Measurements from ENCODE around the gene RHOC.
A peak's percentile ranks its signal among the peaks of the same experiment; 100 is the strongest.
"Not testable (repeated sequence)": the region's sequence is repeated elsewhere in the genome, so short reads cannot be mapped to it uniquely, and the experiment has no call there.

RHOC gene

GRCh38 chr1:112722601-112723510, 15.9 kb upstream of the RHOC start:
- no peak for DNase-seq (ENCODE audit: low spot score)
- in situ Hi-C loops (cut with MboI; ENCODE audit: low sequenced_read_pairs, unreplicated experiment), result loop anchor here (25.0 kb wide), 1 partner anchor 314 kb away; no protein-coding TSS in a partner anchor
- TF ChIP-seq CTCF (IDR thresholded peaks at IDR 0.05; ENCODE audit: borderline replicate concordance, control extremely low read depth, extremely low read depth, insufficient read depth, missing control alignments), result no peak

GRCh38 chr1:112721966-112722524, 15.1 kb upstream of the RHOC start:
- no peak for DNase-seq (ENCODE audit: low spot score)
- no peak for TF ChIP-seq CTCF (IDR thresholded peaks at IDR 0.05; ENCODE audit: borderline replicate concordance, control extremely low read depth, extremely low read depth, insufficient read depth, missing control alignments)
- in situ Hi-C loops (cut with MboI; ENCODE audit: low sequenced_read_pairs, unreplicated experiment), result loop anchor here (25.0 kb wide), 1 partner anchor 315 kb away; no protein-coding TSS in a partner anchor

- in situ Hi-C loops (cut with MboI; ENCODE audit: low sequenced_read_pairs, unreplicated experiment), result loop anchor here (25.0 kb wide), 1 partner anchor 316 kb away; no protein-coding TSS in a partner anchor
- not testable (repeated sequence) for DNase-seq (ENCODE audit: low spot score)
Measured at GRCh38 chr1:112721294-112721693, 14.4 kb upstream of the RHOC start.

- no peak for TF ChIP-seq CTCF (IDR thresholded peaks at IDR 0.05; ENCODE audit: borderline replicate concordance, control extremely low read depth, extremely low read depth, insufficient read depth, missing control alignments)
- in situ Hi-C loops (cut with MboI; ENCODE audit: low sequenced_read_pairs, unreplicated experiment), result loop anchor here (25.0 kb wide), 1 partner anchor 317 kb away; no protein-coding TSS in a partner anchor
- no peak for DNase-seq (ENCODE audit: low spot score)
Measured at GRCh38 chr1:112720800-112721199, 13.9 kb upstream of the RHOC start.

GRCh38 chr1:112719706-112720105, 12.8 kb upstream of the RHOC start:
- no peak for TF ChIP-seq CTCF (IDR thresholded peaks at IDR 0.05; ENCODE audit: borderline replicate concordance, control extremely low read depth, extremely low read depth, insufficient read depth, missing control alignments)
- DNase-seq (ENCODE audit: low spot score), result no peak
- in situ Hi-C loops (cut with MboI; ENCODE audit: low sequenced_read_pairs, unreplicated experiment), result loop anchor here (5.0 to 25.0 kb wide), 2 partner anchors 88 to 318 kb away; no protein-coding TSS in a partner anchor

GRCh38 chr1:112718691-112719418, 11.9 kb upstream of the RHOC start:
- DNase-seq (ENCODE audit: low spot score), result peak; percentile 83
- TF ChIP-seq CTCF (IDR thresholded peaks at IDR 0.05; ENCODE audit: borderline replicate concordance, control extremely low read depth, extremely low read depth, insufficient read depth, missing control alignments), result peak; percentile 93
- in situ Hi-C loops (cut with MboI; ENCODE audit: low sequenced_read_pairs, unreplicated experiment), result loop anchor here (5.0 to 25.0 kb wide), 2 partner anchors 88 to 318 kb away; no protein-coding TSS in a partner anchor
